H1 (cell line): ENCODE measurements around the gene ZBTB16. TPM values are rescaled to one million over a fixed set of nuclear protein-coding genes. Genes with fewer than 3 reads are reported as not detected.

Experiments used
- CBX5 ChIP-seq: fragments of 300-800, 300-1000 bp; sonication (generic); IDR thresholded peaks from 2 replicates; pipeline ENCODE4 v1.7.1; 2016; ENCODE audit warnings: antibody characterized with exemption, low read length, low read depth
- CHD1 ChIP-seq: IDR thresholded peaks from 2 replicates; pipeline ENCODE4 v1.6.1; 2012; ENCODE audit warnings: low read depth, low read length, improper control_type of control experiment
- EZH2 ChIP-seq: fragments of 200-600 bp; sonication (generic); IDR thresholded peaks from 2 replicates; pipeline ENCODE4 v1.7.1; 2012; ENCODE audit warnings: low read depth, mild to moderate bottlenecking, moderate library complexity, low read length, inconsistent platforms; ENCODE audit not compliant: severe bottlenecking
- GABPA ChIP-seq: IDR thresholded peaks from 2 replicates; pipeline ENCODE4 v1.6.1; 2011; ENCODE audit warnings: mild to moderate bottlenecking, low read length, moderate library complexity, borderline replicate concordance; ENCODE audit not compliant: insufficient read depth
- HDAC2 ChIP-seq, 2 experiments: fragments of 300-600 bp in 1 of 2; sonication (generic) in 1 of 2; IDR thresholded peaks; 2 replicates each; pipeline ENCODE4 v1.6.1; 2011 to 2012; ENCODE audit warnings: low read depth in 2 of 2, low read length in 2 of 2, mild to moderate bottlenecking in 2 of 2, moderate library complexity in 2 of 2, borderline replicate concordance in 1 of 2, inconsistent platforms in 1 of 2
- MAFK ChIP-seq: IDR thresholded peaks from 2 replicates; pipeline ENCODE4 v1.6.1; 2012; ENCODE audit warnings: low read depth, mild to moderate bottlenecking, improper control_type of control experiment, low read length
- RNF2 ChIP-seq: fragments of 200-900, 300-1000 bp; sonication (generic); IDR thresholded peaks from 2 replicates; pipeline ENCODE4 v1.7.1; 2016; ENCODE audit warnings: borderline replicate concordance, low read depth, mild to moderate bottlenecking, antibody characterized with exemption, low read length; ENCODE audit not compliant: poor library complexity, severe bottlenecking; ENCODE audit errors: missing control alignments
- SUZ12 ChIP-seq: fragments of 200-600 bp; sonication (generic); IDR thresholded peaks from 2 replicates; pipeline ENCODE4 v1.6.1; 2012; ENCODE audit warnings: mild to moderate bottlenecking, inconsistent platforms, low read length, moderate library complexity, mixed read lengths
- TCF12 ChIP-seq: IDR thresholded peaks from 2 replicates; pipeline ENCODE4 v1.6.1; 2011; ENCODE audit warnings: low read depth, mild to moderate bottlenecking, low read length
- TEAD4 ChIP-seq: IDR thresholded peaks from 2 replicates; pipeline ENCODE4 v1.6.1; 2012; ENCODE audit warnings: low read depth, low read length, inconsistent platforms, mixed read lengths
- polyA plus RNA-seq, 7 experiments: library from polyadenylated mRNA; depleted of rRNA in 3 of 7; stranded (reverse) in 5 of 7; unstranded in 2 of 7; fragments of >200 nt in 5 of 7; fragments of 200-250 nt in 2 of 7; gene quantifications; 1 replicate in 5 of 7; 2 replicates in 1 of 7; 4 replicates in 1 of 7; pipeline versions ENCODE4 v1.2.1 to v1.2.3, GENCODE V29; 2011 to 2013; ENCODE audit warnings: missing spikeins in 2 of 7, mixed read lengths in 2 of 7
- total RNA-seq: library from RNA; stranded (reverse); fragmentation: NEBNext Ultra II Directional; extraction: Animal tissue kit (Norgen Biotek cat#: 25700); gene quantifications from 2 replicates; pipeline ENCODE4 v1.2.1, GENCODE V29; 2021
- TF ChIP-seq, protein P1 (sequence below): fragments of 300-600 bp; sonication (generic); IDR thresholded peaks from 2 replicates; pipeline ENCODE4 v1.7.1; 2012; ENCODE audit warnings: low read length, moderate library complexity, mild to moderate bottlenecking, inconsistent platforms; ENCODE audit not compliant: insufficient replicate concordance

The ZBTB16 gene
- total and polyA plus RNA-seq, 2 of the 8 experiments (the other 6 are each of a cell fraction or from before 2014, with no cell fraction given), result 0.12 to 0.61 TPM

DNA sequence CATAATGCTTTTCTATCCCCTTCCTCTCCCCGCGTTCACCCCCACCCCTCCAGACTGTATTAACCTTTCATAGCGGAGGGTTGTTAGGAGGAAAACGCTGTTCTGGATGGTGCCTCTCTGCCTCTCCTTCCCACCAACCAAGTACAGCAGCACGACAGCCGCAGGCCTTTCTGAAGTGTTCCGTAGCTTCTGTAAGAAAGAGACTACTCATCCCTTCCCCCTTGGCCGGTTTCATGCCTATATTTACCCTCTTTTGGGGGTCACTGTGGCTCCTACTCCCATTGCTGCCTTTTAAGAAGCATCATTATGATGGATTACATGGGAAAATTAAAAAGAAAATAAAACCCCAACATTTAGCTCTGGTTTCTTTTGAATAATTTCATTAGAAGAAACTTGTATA is 46.5 kb downstream of the ZBTB16 start (continued):
- TF ChIP-seq, protein P1, sequence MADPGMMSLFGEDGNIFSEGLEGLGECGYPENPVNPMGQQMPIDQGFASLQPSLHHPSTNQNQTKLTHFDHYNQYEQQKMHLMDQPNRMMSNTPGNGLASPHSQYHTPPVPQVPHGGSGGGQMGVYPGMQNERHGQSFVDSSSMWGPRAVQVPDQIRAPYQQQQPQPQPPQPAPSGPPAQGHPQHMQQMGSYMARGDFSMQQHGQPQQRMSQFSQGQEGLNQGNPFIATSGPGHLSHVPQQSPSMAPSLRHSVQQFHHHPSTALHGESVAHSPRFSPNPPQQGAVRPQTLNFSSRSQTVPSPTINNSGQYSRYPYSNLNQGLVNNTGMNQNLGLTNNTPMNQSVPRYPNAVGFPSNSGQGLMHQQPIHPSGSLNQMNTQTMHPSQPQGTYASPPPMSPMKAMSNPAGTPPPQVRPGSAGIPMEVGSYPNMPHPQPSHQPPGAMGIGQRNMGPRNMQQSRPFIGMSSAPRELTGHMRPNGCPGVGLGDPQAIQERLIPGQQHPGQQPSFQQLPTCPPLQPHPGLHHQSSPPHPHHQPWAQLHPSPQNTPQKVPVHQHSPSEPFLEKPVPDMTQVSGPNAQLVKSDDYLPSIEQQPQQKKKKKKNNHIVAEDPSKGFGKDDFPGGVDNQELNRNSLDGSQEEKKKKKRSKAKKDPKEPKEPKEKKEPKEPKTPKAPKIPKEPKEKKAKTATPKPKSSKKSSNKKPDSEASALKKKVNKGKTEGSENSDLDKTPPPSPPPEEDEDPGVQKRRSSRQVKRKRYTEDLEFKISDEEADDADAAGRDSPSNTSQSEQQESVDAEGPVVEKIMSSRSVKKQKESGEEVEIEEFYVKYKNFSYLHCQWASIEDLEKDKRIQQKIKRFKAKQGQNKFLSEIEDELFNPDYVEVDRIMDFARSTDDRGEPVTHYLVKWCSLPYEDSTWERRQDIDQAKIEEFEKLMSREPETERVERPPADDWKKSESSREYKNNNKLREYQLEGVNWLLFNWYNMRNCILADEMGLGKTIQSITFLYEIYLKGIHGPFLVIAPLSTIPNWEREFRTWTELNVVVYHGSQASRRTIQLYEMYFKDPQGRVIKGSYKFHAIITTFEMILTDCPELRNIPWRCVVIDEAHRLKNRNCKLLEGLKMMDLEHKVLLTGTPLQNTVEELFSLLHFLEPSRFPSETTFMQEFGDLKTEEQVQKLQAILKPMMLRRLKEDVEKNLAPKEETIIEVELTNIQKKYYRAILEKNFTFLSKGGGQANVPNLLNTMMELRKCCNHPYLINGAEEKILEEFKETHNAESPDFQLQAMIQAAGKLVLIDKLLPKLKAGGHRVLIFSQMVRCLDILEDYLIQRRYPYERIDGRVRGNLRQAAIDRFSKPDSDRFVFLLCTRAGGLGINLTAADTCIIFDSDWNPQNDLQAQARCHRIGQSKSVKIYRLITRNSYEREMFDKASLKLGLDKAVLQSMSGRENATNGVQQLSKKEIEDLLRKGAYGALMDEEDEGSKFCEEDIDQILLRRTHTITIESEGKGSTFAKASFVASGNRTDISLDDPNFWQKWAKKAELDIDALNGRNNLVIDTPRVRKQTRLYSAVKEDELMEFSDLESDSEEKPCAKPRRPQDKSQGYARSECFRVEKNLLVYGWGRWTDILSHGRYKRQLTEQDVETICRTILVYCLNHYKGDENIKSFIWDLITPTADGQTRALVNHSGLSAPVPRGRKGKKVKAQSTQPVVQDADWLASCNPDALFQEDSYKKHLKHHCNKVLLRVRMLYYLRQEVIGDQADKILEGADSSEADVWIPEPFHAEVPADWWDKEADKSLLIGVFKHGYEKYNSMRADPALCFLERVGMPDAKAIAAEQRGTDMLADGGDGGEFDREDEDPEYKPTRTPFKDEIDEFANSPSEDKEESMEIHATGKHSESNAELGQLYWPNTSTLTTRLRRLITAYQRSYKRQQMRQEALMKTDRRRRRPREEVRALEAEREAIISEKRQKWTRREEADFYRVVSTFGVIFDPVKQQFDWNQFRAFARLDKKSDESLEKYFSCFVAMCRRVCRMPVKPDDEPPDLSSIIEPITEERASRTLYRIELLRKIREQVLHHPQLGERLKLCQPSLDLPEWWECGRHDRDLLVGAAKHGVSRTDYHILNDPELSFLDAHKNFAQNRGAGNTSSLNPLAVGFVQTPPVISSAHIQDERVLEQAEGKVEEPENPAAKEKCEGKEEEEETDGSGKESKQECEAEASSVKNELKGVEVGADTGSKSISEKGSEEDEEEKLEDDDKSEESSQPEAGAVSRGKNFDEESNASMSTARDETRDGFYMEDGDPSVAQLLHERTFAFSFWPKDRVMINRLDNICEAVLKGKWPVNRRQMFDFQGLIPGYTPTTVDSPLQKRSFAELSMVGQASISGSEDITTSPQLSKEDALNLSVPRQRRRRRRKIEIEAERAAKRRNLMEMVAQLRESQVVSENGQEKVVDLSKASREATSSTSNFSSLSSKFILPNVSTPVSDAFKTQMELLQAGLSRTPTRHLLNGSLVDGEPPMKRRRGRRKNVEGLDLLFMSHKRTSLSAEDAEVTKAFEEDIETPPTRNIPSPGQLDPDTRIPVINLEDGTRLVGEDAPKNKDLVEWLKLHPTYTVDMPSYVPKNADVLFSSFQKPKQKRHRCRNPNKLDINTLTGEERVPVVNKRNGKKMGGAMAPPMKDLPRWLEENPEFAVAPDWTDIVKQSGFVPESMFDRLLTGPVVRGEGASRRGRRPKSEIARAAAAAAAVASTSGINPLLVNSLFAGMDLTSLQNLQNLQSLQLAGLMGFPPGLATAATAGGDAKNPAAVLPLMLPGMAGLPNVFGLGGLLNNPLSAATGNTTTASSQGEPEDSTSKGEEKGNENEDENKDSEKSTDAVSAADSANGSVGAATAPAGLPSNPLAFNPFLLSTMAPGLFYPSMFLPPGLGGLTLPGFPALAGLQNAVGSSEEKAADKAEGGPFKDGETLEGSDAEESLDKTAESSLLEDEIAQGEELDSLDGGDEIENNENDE, result no peak
- no peak for TF ChIP-seq GABPA
- no peak for TF ChIP-seq CHD1
- TF ChIP-seq TEAD4, result no peak
- TF ChIP-seq CBX5, result no peak
- TF ChIP-seq MAFK, result no peak
- TF ChIP-seq SUZ12, result no peak
- TF ChIP-seq EZH2, result no peak
- no peak for TF ChIP-seq RNF2
- no peak for TF ChIP-seq HDAC2 (IDR thresholded peaks at IDR 0.05; ENCODE audit: borderline replicate concordance in 1 of 2, low read depth in 2 of 2, low read length in 2 of 2)
- TF ChIP-seq TCF12, result no peak
